MM.1S (cell line): Measurements from ENCODE around the gene CTSW.

Experiments used
- DNase-seq: peaks from one replicate; pipeline ENCODE4 v3.0.0-alpha.2; 2015
- H2AFZ ChIP-seq: fragments of 300-600 bp; sonication (generic); 2 replicates; pipeline ENCODE4 v1.6.0; 2016; ENCODE audit warnings: antibody characterized with exemption, low read length
- H3F3A ChIP-seq: fragments of 300-600 bp; sonication (generic); 2 replicates; pipeline ENCODE4 v1.6.1; 2016; ENCODE audit warnings: mild to moderate bottlenecking, antibody characterized with exemption, low read length, moderate library complexity, mixed read lengths; ENCODE audit not compliant: insufficient read depth
- H3K27ac ChIP-seq: fragments of 300-600 bp; sonication (generic); 2 replicates; pipeline ENCODE4 v1.5.1; 2016; ENCODE audit warnings: mild to moderate bottlenecking, low read length
- H3K27me3 ChIP-seq: fragments of 300-600 bp; sonication (generic); replicated peaks from 2 replicates; pipeline ENCODE4 v1.6.0; 2016; ENCODE audit warnings: low read length; ENCODE audit not compliant: insufficient read depth
- H3K36me3 ChIP-seq: fragments of 300-600 bp; sonication (generic); replicated peaks from 2 replicates; pipeline ENCODE4 v1.6.1; 2016; ENCODE audit warnings: mild to moderate bottlenecking, low read length, mixed read lengths; ENCODE audit not compliant: insufficient read depth
- H3K4me1 ChIP-seq: fragments of 300-600 bp; sonication (generic); 2 replicates; pipeline ENCODE4 v1.6.1; 2016; ENCODE audit warnings: low read length, mixed read lengths
- H3K4me2 ChIP-seq: fragments of 300-600 bp; sonication (generic); 2 replicates; pipeline ENCODE4 v1.6.0; 2016; ENCODE audit warnings: low read depth, low read length
- H3K4me3 ChIP-seq: fragments of 300-600 bp; sonication (generic); 2 replicates; pipeline ENCODE4 v1.5.1; 2016; ENCODE audit warnings: low read length, mixed read lengths
- H3K79me2 ChIP-seq: fragments of 300-600 bp; sonication (generic); 2 replicates; pipeline ENCODE4 v1.6.1; 2016; ENCODE audit warnings: mixed run types, low read length, mixed read lengths
- H3K9ac ChIP-seq: fragments of 300-600 bp; sonication (generic); 2 replicates; pipeline ENCODE4 v1.6.1; 2016; ENCODE audit warnings: low read length, mixed read lengths
- H3K9me2 ChIP-seq: fragments of 300-600 bp; sonication (generic); replicated peaks from 2 replicates; pipeline ENCODE4 v1.6.1; 2016; ENCODE audit warnings: mild to moderate bottlenecking, low read length, mixed read lengths; ENCODE audit not compliant: insufficient read depth
- H3K9me3 ChIP-seq: fragments of 300-600 bp; sonication (generic); replicated peaks from 2 replicates; pipeline ENCODE4 v1.6.1; 2016; ENCODE audit warnings: mild to moderate bottlenecking, low read length, mixed read lengths; ENCODE audit not compliant: insufficient read depth
- H4K20me1 ChIP-seq: fragments of 300-600 bp; sonication (generic); 2 replicates; pipeline ENCODE4 v1.6.1; 2016; ENCODE audit warnings: mild to moderate bottlenecking, low read length, moderate library complexity, mixed read lengths; ENCODE audit not compliant: insufficient read depth
- CTCF ChIP-seq: fragments of 300-600 bp; sonication (generic); IDR thresholded peaks from 2 replicates; pipeline ENCODE4 v1.5.1; 2016; ENCODE audit warnings: antibody characterized with exemption, low read length, mixed read lengths
- EZH2 ChIP-seq: fragments of 300-600 bp; sonication (generic); optimal IDR thresholded peaks from 2 replicates; pipeline ENCODE3; 2017; ENCODE audit warnings: low read depth, mild to moderate bottlenecking, antibody characterized with exemption, low read length, mixed read lengths
- EZH2phosphoT487 ChIP-seq: fragments of 300-600 bp; sonication (generic); IDR thresholded peaks from 2 replicates; pipeline ENCODE4 v1.6.1; 2018; ENCODE audit warnings: antibody characterized with exemption, low read length

The CTSW gene

GRCh38 chr11:65894034-65894591 is 14.5 kb downstream of the CTSW start:
- H2AFZ ChIP-seq = peak overlapping the region; percentile 71
- H3K9me2 ChIP-seq = no peaks in the 10 kb centered on the region

GRCh38 chr11:65895482-65895981 is 15.9 kb downstream of the CTSW start:
- H4K20me1 ChIP-seq = no peaks in the 10 kb centered on the region
- H3K9me3 ChIP-seq = no peaks in the 10 kb centered on the region
- no peak overlapping the region for H2AFZ ChIP-seq
- H3F3A ChIP-seq = peaks cover 12% of the 10 kb centered on the region; the same call in 1 of the 2 replicates
- no peak overlapping the region for H3K9ac ChIP-seq
- no peaks in the 10 kb centered on the region for H3K9me2 ChIP-seq
- peaks cover 11% of the 10 kb centered on the region for H3K27me3 ChIP-seq
- peaks cover 14% of the 10 kb centered on the region for H3K79me2 ChIP-seq
- peaks cover 16% of the 10 kb centered on the region for H3K4me1 ChIP-seq
- TF ChIP-seq EZH2 (no peak), CTCF (no peak), EZH2phosphoT487 (no peak)
- no peak overlapping the region for H3K27ac ChIP-seq
- H3K4me3 ChIP-seq = no peak overlapping the region
- no peaks in the 10 kb centered on the region for H3K36me3 ChIP-seq
- DNase-seq = no peak
- no peak overlapping the region for H3K4me2 ChIP-seq

More at GRCh38 chr11:65894034-65894591, 14.5 kb downstream of the CTSW start:
- Histone ChIP-seq H3K36me3 (no peaks in the 10 kb centered on the region), H3K27ac (peak overlapping the region; percentile 48; the same call in 1 of the 2 replicates), H3K79me2 (peaks cover 14% of the 10 kb centered on the region), H3K27me3 (peaks cover 7% of the 10 kb centered on the region; the same call in 1 of the 2 replicates), H3F3A (peaks cover 22% of the 10 kb centered on the region), H3K9me3 (no peaks in the 10 kb centered on the region), H4K20me1 (no peaks in the 10 kb centered on the region), H3K9ac (peak overlapping the region; percentile 51; the same call in 1 of the 2 replicates), H3K4me3 (peak overlapping the region; percentile 43), H3K4me1 (peaks cover 18% of the 10 kb centered on the region), H3K4me2 (peak overlapping the region; percentile 72)
- DNase-seq = peak; percentile 25
- TF ChIP-seq EZH2 (no peak), CTCF (no peak), EZH2phosphoT487 (no peak)

- H3K79me2 ChIP-seq = peaks cover 7% of the 10 kb centered on the region
- H4K20me1 ChIP-seq = no peaks in the 10 kb centered on the region
- no peak overlapping the region for H3K27ac ChIP-seq
Measured at GRCh38 chr11:65896034-65896999, 16.7 kb downstream of the CTSW start.

More at GRCh38 chr11:65896034-65896999, 16.7 kb downstream of the CTSW start:
- peaks cover 11% of the 10 kb centered on the region for H3K27me3 ChIP-seq
- H3K9ac ChIP-seq = no peak overlapping the region
- H3K4me3 ChIP-seq = no peak overlapping the region
- no peak overlapping the region for H2AFZ ChIP-seq
- H3K9me2 ChIP-seq = no peaks in the 10 kb centered on the region
- H3K4me2 ChIP-seq = no peak overlapping the region
- TF ChIP-seq CTCF (no peak), EZH2phosphoT487 (no peak), EZH2 (no peak)
- H3K4me1 ChIP-seq = peaks cover 23% of the 10 kb centered on the region
- no peak for DNase-seq
- H3K36me3 ChIP-seq = no peaks in the 10 kb centered on the region
- H3K9me3 ChIP-seq = no peaks in the 10 kb centered on the region
- H3F3A ChIP-seq = peaks cover 12% of the 10 kb centered on the region; the same call in 1 of the 2 replicates
